ENCODE data around the gene SERGEF. TPM values are rescaled to one million over a fixed set of nuclear protein-coding genes. Genes with fewer than 3 reads are reported as not detected.

Gene SERGEF
- total RNA-seq, 2 donors from 2014 or later: 26.7 to 42.1 TPM

- Histone ChIP-seq H3K27ac (ENCODE audit: low read depth, low read length) (no peak overlapping the region), H3K4me1 (ENCODE audit: control insufficient read depth, insufficient read depth, low read length) (no peaks in the 10 kb centered on the region), H3K9ac (ENCODE audit: extremely low read depth, low read length, poor library complexity, severe bottlenecking) (no peak overlapping the region), H3K9me3 (ENCODE audit: control insufficient read depth, low read length) (no peaks in the 10 kb centered on the region), H3K36me3 (ENCODE audit: control insufficient read depth, insufficient read depth, low read length) (no peaks in the 10 kb centered on the region), H3K27me3 (ENCODE audit: control insufficient read depth, insufficient read depth, low read length, poor library complexity, severe bottlenecking) (no peaks in the 10 kb centered on the region), H3K4me3 (ENCODE audit: low read length) (no peak overlapping the region)
- TF ChIP-seq CTCF (conservative IDR thresholded peaks at IDR 0.05): no peak
- no peak for DNase-seq
- WGBS, 2 experiments (ENCODE audit: insufficient coverage in 1 of 2, insufficient read length in 1 of 2): 90 to 100% methylated on average over 1 to 3 of the region's 3 CpGs
- Mint-ChIP-seq H3K36me3 (ENCODE audit: low read depth) (no peaks in the 10 kb centered on the region), H3K4me1 (peaks cover 5% of the 10 kb centered on the region), H3K9me3 (no peaks in the 10 kb centered on the region), H3K27ac (no peak overlapping the region), H3K27me3 (ENCODE audit: insufficient read depth) (peaks cover 3% of the 10 kb centered on the region), H3K4me3 (no peak overlapping the region)
Observed at GRCh38 chr11:17798716-17799115, 214.1 kb downstream of the SERGEF start.

- no peaks in the 10 kb centered on the region for H3K36me3 ChIP-seq (ENCODE audit: control insufficient read depth, insufficient read depth, low read length)
- H3K27me3 ChIP-seq (ENCODE audit: control insufficient read depth, insufficient read depth, low read length, poor library complexity, severe bottlenecking): no peaks in the 10 kb centered on the region
- Mint-ChIP-seq H3K4me1 (peaks cover 5% of the 10 kb centered on the region), H3K9me3 (no peaks in the 10 kb centered on the region), H3K36me3 (ENCODE audit: low read depth) (no peaks in the 10 kb centered on the region), H3K27me3 (ENCODE audit: insufficient read depth) (peaks cover 3% of the 10 kb centered on the region), H3K27ac (no peak overlapping the region), H3K4me3 (no peak overlapping the region)
- no peaks in the 10 kb centered on the region for H3K4me1 ChIP-seq (ENCODE audit: control insufficient read depth, insufficient read depth, low read length)
- H3K4me3 ChIP-seq (ENCODE audit: low read length): no peak overlapping the region
- DNase-seq: no peak
- H3K9me3 ChIP-seq (ENCODE audit: control insufficient read depth, low read length): no peaks in the 10 kb centered on the region
- 84 to 100% methylated on average over 3 to 6 of the region's 6 CpGs for WGBS, 2 experiments (ENCODE audit: insufficient coverage in 1 of 2, insufficient read length in 1 of 2)
- no peak overlapping the region for H3K27ac ChIP-seq (ENCODE audit: low read depth, low read length)
- H3K9ac ChIP-seq (ENCODE audit: extremely low read depth, low read length, poor library complexity, severe bottlenecking): no peak overlapping the region
- no peak for TF ChIP-seq CTCF (conservative IDR thresholded peaks at IDR 0.05)
Observed at GRCh38 chr11:17798253-17798652, 214.6 kb downstream of the SERGEF start.

- Mint-ChIP-seq H3K9me3 (no peaks in the 10 kb centered on the region), H3K27ac (no peak overlapping the region), H3K36me3 (ENCODE audit: low read depth) (no peaks in the 10 kb centered on the region), H3K4me1 (no peaks in the 10 kb centered on the region), H3K4me3 (no peak overlapping the region), H3K27me3 (ENCODE audit: insufficient read depth) (peaks cover 3% of the 10 kb centered on the region)
- no peak for DNase-seq
- Histone ChIP-seq H3K4me1 (ENCODE audit: control insufficient read depth, insufficient read depth, low read length) (no peaks in the 10 kb centered on the region), H3K36me3 (ENCODE audit: control insufficient read depth, insufficient read depth, low read length) (no peaks in the 10 kb centered on the region), H3K27me3 (ENCODE audit: control insufficient read depth, insufficient read depth, low read length, poor library complexity, severe bottlenecking) (no peaks in the 10 kb centered on the region), H3K4me3 (ENCODE audit: low read length) (no peak overlapping the region), H3K27ac (ENCODE audit: low read depth, low read length) (no peak overlapping the region), H3K9ac (ENCODE audit: extremely low read depth, low read length, poor library complexity, severe bottlenecking) (no peak overlapping the region), H3K9me3 (ENCODE audit: control insufficient read depth, low read length) (no peaks in the 10 kb centered on the region)
- TF ChIP-seq CTCF (conservative IDR thresholded peaks at IDR 0.05): no peak
- WGBS, 2 experiments (ENCODE audit: insufficient coverage in 1 of 2, insufficient read length in 1 of 2): 91 to 100% methylated on average over 1 to 2 of the region's 2 CpGs
Observed at GRCh38 chr11:17796154-17796553, 216.7 kb downstream of the SERGEF start.
